IPS-NIHi11 (cell line): ENCODE measurements around the gene HINT1.
"Not testable (repeated sequence)": the region's sequence is repeated elsewhere in the genome, so short reads cannot be mapped to it uniquely, and the experiment has no call there.

Source experiments
- DNase-seq: peaks from one replicate; pipeline ENCODE4 v3.0.0; 2012; ENCODE audit warnings: mixed read lengths, low spot score

Gene HINT1

GRCh38 chr5:131170540-131171275 lies 5.7 kb upstream of the HINT1 start, which contains the start of gene LYRM7:
LYRM7 (plus strand) TSS chr5:131170944; CDS start chr5:131171021, 77 bp downstream.
- DNase-seq: peak; percentile 91

DNA sequence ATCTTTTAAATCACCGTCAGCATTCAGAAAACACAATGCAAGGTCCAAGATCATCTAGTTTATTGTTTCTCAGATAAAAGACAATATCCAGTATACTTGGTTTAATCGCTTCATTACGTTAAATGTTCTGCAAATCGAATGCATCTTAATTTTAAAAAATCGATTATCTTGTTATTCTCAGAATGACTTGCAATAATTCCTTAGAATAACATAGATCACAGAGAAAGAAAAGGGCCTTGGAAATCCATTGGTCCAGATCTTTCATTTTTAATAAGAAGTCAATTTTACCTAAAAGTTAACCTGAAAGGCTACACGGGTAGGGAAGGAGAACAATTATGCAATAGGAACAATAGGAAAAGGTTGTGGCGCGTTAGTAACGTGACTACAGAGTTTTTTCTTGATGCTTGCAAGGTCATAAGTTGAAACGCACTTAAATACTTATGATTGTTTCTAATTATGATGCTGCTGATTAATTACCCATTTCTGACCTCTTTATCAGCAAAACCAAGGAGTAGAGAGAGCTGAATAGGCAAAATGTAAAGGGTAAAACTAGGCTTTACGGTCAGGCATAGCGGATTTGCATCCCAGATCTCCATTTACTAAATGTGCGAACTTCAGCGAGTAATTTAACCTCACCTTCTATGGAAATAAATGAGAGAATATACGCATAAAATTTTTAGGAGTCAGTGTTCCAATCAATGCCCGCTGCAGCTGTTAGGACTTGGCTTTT lies 4.9 kb upstream of the HINT1 start:
- DNase-seq: no peak

DNA sequence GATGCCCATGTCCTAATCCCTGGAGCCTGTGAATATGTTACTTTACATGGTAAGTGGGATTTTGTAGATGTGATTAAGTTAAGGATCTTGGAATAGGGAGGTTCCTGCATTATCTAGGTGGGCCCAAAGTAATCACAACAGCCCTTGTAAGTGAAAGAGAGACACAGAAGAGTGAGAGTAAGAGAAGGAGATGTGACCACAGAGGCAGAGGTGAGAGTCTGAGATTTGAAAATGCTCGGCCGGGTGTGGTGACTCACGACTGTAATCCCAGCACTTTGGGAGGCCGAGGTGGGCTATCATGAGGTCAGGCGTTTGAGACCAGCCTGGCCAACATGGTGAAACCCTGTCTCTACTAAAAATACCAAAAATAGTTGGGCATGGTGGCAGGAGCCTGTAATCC lies 2.6 kb upstream of the HINT1 start:
- no peak for DNase-seq

- peak; percentile 72 for DNase-seq
Measured at GRCh38 chr5:131164191-131165118, 601 bp downstream of the HINT1 start.

DNA sequence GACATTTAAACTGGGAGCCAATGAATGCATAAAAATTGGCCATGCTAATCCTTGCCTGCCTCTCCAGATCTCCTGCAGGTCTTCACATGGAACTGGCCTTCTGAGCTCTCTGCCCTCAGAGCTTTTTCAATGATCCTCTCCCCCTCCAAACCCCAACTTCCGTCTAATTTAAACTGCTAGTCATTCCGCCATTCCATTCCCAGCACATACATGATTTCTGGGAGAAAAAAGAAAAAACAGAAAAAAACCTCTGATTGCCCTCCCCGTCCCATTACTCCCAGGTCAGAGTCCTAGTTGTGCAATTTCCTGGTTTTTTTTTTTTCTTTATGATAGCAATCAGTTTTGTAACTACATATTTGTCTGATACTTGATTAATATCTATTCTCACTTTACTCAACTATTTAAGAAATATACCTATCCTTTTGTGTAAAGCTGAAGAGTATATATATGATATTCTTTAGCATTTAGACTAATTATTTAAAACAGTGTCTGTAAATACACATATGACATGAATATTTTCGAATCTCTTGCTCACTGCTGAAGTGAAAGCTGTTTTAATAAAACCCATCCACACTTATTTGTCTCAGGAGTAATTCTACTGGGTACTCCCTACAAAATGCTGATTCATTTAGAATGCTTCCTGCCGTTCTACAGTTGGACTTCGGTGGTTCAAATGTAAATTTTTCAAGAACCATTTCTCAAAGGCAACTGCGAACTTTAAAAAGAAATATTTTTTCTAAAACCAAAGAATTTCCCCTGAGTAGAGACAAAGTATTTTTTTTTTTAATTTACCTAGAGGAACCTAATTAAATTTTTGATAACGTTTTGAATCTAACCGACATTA lies 1.6 kb downstream of the HINT1 start:
- no peak for DNase-seq

DNA sequence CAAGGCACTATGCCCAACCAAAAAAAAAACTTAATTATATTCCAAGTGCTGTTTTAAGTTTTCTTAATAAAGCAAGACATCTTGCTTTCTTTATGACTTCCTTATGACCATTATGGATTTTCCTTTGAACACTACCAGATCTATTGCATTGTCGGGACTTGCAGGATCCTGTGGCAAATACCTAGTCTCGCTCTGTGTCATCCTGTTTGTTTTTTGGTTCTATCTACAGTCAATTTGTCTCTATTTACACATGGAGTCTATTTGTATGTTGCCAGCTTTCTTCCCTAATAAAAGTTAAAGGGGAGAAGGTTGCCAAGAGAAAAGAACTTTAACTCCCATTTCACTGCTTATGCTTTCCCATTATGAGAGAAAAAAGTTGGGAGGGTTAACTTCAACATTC lies 4.9 kb downstream of the HINT1 start:
- DNase-seq: no peak

DNA sequence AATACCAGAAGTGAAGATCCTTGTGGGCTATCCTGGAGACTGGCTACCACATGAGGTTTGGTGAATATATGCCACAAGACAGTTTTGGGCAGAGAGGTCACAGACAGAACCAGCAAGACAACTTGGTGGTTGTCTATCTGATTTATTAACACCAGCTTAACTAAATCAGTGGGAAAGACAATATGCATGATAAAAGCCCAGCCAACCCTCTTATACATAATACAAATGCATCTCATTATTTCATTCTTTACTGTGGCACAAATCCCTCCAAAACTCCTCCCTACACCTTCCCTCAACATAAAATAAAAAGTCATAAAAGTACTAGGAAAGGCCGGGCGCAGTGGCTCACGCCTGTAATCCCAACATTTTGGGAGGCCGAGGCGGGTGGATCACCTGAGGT lies 8.1 kb downstream of the HINT1 start:
- DNase-seq: no peak

DNA sequence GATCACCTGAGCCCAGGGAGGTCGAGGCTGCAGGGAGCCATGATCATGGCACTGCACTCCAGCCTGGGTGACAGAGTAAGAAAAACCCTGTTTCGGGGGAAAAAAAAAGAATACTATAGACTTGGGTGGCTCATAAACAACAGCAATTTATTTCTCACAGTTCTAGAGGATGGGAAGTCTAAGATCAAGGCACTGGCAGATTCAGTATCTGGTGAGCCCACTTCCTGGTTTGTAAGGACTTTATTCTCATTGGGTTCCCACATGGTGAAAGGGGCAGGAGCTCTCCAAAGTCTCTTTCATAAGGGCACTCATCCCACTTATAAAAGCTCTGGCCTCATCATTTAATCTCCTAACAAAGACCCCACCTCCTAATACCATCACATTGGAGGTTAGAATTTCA lies 8.7 kb downstream of the HINT1 start:
- no peak for DNase-seq

DNA sequence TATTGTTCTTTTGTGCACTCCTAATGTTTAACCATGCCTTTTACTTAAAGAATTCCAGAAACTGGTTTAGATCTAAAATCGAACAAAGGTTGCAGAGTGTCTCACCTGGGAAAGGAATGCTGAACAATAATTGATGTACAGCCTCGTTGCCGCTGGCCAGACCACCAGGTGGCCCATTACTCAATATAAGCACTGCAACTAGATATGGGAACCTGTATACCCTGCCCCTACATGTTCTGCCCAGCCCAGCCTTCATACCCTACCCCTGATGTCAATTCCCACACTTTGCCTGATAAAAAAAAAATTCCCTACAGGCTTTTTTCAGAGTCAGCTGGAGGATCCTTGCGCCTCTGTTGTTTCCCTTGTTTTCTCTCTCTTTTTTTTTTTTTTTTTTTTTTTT lies 13.8 kb downstream of the HINT1 start:
- DNase-seq: no peak

GRCh38 chr5:131150408-131150807 lies 14.6 kb downstream of the HINT1 start:
- no peak for DNase-seq

GRCh38 chr5:131148835-131149234 lies 16.2 kb downstream of the HINT1 start:
- no peak for DNase-seq

DNA sequence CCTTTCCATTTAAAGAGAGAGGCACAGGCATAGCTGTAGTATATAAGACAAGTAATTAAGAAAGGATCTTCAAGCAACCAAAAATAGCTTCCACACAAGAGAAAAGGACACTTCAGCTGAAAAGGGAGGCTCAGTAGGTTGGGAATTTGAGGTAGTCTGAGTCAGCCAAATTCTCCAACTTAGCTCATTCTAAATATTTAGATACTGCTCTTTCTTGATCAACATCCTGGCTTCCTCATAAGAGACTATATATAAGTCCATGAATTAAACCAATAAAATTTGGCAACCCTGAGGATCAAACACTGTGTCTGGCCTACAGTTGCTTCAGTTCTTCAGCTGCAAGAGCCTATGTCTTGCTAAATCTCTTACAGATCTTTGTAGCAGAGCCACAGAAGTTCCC lies 17.8 kb downstream of the HINT1 start:
- no peak for DNase-seq

DNA sequence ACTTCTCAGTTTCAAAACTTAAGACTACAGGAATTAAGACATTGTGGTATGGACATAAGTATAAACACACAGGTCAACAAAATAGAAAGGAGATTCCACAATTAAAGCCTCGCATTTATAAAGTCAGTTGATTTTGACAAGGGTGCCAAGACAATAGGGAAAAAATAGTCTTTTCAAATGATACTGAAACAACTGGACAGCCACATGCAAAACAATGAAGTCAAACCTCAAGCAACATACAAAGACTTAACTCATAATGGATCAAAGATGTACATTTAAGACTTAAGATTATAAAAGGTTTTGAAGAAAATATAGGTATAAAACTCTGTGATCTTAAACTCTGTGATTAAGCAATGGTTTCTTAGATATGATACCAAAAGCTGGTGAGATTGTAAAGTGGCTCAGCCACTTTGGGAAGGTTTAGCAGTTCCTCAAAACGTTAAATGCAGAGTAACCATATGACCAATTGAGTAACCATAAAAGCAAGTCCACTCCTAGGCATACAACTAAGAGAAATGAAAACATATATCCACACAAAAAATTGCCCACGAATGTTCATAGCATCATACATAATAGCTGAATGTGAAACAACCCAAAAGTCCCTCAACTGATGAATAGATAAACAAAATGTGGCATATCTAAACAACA lies 22.0 kb downstream of the HINT1 start:
- no peak for DNase-seq

- DNase-seq: no peak
Measured at GRCh38 chr5:131139321-131139720, 25.7 kb downstream of the HINT1 start.

DNA sequence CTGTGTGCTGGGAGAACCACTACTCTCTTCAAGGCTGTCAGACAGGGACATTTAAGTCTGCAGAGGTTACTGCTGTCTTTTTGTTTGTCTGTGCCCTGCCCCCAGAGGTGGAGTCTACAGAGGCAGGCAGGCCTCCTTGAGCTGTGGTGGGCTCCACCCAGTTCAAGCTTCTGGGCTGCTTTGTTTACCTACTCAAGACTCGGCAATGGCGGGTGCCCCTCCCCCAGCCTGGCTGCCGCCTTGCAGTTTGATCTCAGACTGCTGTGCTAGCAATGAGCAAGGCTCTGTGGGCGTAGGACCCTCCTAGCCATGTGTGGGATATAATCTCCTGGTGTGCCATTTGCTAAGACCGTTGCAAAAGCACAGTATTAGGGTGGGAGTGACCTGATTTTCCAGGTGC lies 26.6 kb downstream of the HINT1 start:
- not testable (repeated sequence) for DNase-seq

- not testable (repeated sequence) for DNase-seq
Measured at GRCh38 chr5:131133091-131133490, 32.0 kb downstream of the HINT1 start.

DNA sequence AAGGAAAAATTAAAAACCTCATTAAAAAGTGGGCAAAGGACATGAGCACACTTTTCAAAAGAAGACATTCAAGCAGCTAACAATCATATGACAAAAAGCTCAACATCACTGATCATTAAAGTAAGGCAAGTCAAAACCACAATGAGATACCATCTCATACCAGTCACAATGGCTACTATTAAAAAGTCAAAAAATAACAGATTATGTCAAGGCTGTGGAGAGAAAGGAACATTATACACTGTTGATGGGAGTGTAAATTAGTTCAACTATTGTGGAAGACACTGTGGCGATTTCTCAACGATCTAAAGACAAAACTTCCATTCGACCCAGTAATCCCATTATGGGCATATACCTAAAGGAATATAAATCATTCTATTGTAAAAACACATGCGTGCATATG lies 35.8 kb downstream of the HINT1 start:
- DNase-seq: no peak

- not testable (repeated sequence) for DNase-seq
Measured at GRCh38 chr5:131127244-131127643, 37.8 kb downstream of the HINT1 start.

- DNase-seq: no peak
Measured at GRCh38 chr5:131114754-131115153, 50.3 kb downstream of the HINT1 start.

DNA sequence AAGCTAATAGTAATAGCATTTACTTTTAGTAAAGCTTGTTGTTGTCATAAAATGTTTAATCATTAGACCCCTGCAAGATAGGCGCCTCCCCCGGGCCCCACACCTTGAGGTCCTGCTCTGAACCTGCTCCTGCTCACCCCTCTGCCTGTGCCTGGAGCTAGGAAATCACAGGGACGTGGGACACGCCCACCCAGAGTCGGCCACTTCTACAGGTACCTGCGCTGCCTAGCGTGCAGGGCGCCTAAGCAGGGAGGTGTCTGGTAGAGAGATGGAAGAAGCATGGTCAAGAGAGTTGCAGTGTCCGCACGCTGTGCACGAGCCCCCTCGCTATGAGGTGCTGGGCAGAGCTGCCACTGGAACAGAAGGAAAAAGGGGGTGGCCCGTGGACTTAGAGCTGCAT lies 52.6 kb downstream of the HINT1 start:
- no peak for DNase-seq

GRCh38 chr5:131110256-131110594 lies 54.8 kb downstream of the HINT1 start:
- no peak for DNase-seq
